HG03439 (cell line): ENCODE measurements around the gene AIM2.
"Not testable (repeated sequence)": the region's sequence is repeated elsewhere in the genome, so short reads cannot be mapped to it uniquely, and the experiment has no call there.

Experiments used
- ATAC-seq: cut with Tn5 transposase; IDR thresholded peaks from one replicate; pipeline ENCODE4 v1.9.1; 2021; ENCODE audit warnings: mild to moderate bottlenecking, moderate library complexity; ENCODE audit not compliant: unreplicated experiment

AIM2 gene, protein sequence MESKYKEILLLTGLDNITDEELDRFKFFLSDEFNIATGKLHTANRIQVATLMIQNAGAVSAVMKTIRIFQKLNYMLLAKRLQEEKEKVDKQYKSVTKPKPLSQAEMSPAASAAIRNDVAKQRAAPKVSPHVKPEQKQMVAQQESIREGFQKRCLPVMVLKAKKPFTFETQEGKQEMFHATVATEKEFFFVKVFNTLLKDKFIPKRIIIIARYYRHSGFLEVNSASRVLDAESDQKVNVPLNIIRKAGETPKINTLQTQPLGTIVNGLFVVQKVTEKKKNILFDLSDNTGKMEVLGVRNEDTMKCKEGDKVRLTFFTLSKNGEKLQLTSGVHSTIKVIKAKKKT

DNA sequence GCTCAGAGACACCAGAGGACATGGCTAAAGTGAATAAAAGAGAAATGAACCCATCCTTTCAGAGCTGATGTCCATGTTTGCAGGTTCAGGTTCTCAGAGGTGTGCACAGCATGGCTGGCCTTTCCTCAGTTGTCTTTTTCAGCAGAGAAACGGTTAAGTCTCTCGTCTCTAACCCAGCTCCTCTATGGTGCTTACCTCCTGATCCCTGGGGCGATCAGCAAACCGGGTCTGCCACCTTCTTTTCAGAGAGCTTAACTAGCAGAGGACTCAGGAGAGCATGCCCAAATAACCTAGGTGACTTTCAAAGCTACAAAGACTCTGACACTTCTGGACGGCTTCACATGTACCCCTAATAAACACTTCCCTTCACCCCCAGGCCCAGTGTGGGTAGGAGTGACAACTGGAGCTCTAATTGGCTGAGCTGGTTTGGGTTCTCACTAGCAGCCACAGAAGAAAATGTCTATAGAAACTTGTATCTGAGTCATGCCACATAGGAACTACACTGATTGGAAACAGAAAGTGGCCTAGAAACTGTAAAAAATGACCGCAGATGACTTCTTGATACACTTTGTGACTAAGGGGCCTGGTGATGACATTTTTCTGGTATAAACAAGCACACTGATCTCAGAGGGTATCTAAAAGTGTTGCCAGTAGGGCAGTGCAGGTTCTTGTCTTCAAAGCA lies at the start of gene AIM2:
TSS of gene AIM2 (minus strand) at position 329 of the 682 bp plus-strand sequence. CDS start 3,267 bp downstream, outside the sequence.
- peak; percentile 86 for ATAC-seq

DNA sequence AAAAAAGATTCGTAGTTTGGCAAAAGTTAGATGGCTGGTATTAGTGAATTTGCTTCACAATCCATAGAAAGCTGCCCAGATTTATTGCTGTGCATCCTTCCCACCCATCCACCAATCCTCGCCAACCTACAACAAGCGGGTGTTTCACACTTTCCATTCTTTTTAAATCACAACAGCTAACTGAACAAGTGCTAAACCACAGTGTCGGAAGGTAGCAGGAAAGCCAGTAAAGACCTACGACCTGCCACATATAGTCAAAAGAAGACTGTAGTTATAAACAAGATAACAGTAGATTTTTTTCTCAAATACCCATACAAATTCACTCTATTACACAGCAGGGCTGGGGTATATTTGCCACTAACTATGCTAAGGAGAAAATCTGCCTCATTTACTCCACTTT lies 47.0 kb upstream of the AIM2 start:
- ATAC-seq, result no peak

DNA sequence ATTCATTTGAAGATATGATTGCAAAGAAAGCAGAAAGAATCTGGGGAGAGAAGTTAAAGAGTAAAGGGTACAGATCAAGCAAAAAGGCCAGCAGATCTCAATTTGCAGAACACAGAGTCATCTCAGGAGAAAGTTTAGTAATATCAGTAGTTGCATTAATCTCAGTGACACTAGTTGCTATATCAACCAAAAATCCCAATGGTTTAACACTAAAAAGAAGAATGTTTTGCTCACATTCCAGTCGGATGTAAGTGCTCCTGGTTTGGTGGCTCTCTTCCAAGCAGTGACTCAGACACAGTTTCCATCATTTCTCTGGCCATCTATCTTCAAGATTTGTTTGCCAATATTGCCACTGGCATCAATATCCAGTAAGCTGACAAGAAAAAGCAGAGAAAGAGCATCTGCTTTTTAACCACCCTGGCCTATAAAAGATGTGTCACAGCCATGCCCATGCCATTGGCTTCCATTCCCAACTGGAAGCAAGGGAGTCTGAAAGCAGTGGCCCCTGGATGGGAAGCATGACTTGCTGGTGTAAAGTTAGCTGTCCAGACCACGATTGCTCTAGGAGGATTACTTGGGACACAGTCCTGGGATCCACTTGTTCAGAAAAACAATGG lies 45.5 kb upstream of the AIM2 start:
- ATAC-seq, result peak; percentile 93

DNA sequence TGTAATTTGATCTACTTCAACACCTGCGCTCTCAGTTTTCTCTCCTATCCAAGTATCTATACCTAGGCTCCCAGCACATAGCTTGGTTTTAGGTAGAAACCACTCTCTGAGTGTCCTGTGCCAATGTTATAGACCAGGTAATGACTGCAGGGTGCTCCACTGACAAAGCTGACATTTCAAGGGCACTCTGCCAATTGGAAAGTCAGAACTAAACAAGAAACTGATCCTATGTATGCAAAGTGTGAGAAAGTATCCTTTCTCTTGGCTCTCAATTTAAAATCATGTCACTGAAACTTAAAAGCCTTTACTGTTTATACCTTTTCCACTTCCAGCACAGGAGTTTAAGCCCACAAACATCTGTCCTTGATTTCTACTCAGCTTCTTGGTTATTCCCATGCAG lies 45.0 kb upstream of the AIM2 start:
- peak; percentile 51 for ATAC-seq

DNA sequence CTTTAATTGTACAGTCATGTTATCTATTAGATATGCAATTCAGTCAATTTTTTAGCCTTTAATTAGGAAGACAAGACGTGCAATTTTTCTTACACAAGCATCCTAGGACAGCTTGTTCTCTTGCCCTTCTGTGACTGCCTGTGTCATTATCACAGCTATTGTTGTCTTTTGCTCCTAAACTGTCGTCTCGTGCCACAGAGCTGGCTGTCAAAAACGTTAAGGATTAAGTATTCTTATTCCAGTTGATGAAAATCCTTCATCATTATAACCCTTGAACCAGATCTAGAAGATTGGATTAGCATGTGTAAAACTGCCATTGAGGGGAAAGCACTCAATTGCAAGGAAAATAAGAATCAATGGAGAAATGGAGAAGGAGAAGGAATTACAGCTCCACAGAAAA lies 43.8 kb upstream of the AIM2 start:
- no peak for ATAC-seq

DNA sequence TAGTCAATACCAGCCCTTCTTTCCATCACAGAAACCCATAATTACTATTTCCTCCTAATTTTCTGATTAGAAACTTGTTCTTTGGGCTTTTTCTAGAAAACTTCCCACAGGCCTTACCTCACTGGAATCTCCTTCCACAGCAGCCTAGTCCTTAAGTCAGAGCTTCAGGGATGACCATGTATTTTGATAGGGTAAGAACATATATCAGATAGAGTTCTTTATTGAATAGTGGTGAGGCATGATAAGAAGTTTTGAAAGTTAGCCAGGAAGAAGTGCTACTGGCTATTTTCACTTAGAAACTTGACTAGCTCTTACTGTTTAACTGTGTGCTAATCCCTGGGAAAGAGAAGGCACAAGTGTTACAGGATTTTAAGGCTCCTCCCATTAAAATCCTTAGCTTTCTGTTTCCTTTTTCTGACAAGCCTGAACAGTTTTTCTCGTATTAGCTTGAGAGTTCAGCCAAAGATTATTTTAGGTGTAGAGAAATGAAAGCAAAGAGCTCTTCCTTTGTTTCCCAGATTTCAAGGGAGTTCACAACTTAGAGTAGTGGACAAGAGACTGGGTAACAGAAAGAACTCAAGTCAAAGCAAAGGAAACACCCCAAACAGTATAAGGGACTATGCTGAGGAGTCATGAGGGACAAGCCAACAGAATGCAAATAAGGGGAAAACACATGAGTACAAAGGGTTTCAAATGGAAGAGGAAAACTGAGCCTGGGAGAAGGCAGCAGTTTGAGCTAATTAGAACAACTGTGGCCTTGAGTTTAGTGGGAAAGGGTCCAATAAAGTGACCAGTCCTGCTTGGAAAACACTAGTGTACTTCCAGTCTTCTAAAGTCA lies 37.2 kb upstream of the AIM2 start:
- ATAC-seq, result no peak

DNA sequence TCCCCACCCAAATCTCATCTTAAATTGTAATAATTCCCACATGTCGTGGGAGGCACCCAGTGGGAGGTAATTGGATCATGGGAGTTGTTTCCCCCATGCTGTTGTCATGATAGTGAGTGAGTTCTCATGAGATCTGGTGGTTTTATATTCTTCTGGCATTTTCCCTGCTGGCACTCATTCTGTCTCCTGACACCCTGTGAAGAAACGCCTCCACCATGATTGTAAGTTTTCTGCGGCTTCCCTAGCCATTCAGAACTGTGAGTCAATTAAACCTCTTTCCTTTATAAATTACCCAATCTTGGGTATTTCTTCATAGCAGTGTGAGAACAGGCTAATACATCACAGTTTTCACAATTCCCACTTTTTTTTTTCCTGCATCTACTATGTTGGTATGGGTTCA lies 26.5 kb upstream of the AIM2 start:
- not testable (repeated sequence) for ATAC-seq

DNA sequence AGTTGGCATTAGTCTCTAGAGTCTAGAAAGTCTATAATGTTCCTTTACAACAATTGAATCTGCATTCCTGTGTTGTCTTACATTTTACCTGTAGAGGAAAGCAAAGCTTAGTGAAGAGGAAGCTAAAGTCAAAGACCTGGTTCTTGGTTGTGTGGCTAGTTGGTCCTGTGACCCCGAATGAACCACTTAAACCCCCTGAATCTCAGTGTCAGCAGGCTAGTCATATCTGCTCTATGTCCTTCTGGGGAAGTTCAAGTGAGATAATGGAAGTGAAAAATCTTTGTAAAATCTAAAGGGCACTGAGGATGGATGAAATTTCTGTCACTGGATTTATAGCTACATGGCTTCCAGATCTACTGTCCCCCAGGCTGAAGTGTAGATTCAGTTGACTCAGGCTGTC lies 24.0 kb upstream of the AIM2 start:
- ATAC-seq, result no peak

DNA sequence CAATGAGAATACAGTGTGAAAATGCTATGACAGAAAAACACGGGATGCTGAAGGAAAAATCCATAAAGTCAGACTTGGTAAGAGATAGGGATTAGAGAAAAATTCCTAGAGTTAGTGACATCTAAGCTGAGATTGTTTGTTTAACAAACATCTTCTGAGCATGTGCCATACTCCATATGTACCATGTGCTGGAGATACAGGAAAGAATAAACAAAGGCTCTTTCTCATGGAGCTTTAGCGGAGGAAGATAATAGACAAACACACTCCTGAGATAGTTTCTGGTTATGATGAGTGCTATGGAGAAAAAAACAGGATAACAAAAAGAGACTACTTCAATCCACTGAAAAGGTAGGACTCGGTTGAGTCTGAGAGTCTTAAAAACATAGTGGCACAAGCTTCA lies 22.0 kb upstream of the AIM2 start:
- no peak for ATAC-seq

DNA sequence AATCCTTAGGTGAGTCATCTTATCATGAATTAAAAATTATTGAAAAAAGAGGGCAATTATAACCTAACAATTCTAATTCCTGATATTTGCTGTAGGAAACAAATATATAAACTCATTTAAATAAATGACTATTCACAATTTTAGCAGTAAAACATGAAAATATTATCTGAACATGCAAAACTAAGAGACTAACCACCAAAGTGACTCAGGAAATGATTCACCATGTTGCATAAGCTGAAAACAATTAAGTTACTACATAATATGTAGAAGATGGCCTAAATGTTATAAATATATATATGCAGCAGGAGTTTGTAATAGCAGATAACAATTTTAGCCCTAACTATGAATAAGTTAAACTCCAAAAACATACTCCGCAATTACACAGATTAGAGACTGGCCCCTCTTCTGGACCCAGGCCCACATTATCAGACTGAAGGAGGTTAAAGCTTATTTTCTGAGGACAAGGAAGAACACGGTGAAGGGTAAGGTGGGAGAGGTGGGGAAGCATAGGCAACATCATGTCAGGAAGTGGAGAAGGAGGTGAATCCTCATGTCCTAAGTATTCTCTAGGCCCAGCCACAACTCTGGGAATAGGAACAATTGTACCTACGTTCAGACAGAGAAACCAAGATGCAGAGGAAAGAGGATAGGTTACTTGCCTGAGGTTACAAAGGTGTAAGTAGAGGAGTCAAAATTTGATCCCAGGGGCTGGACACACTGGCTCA lies 15.6 kb upstream of the AIM2 start:
- ATAC-seq, result no peak

DNA sequence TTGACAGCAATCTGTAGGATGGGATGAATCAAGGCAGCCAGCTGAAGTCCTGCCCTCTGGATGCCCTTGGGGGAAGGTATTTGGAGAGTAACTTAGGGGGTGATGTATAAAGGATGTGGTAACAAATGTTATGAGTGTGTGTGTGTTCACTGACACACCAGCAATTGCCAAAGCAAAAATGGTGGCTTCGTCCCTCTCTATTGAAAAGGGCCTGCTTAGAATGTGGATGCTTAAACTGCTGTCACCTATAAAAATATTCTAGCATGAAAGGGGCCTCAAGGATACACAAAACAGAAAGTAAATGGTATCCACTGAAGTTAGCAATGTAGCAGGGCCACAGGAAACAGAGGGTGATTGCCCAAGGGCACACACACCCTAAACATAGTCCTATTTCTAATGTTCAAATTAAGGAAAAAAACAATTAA lies 15.1 kb upstream of the AIM2 start:
- no peak for ATAC-seq

DNA sequence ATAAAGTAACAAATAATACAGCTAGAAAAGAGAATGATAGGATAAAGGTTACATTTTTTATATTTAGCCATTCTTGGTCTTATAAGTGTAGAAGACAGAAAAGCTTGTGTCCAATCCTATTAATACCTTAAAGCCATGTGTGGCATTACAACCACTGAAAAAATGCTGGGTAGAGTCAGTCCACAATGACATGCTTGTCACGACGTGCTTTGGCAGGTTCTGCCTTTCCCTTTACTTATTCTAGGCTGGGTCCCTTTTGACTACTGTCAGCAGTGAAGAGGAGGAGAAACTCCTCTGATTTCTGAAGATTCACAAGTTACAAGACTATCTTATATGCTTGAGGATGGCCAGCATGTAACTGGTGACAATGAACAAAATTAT lies 14.6 kb upstream of the AIM2 start:
- no peak for ATAC-seq

DNA sequence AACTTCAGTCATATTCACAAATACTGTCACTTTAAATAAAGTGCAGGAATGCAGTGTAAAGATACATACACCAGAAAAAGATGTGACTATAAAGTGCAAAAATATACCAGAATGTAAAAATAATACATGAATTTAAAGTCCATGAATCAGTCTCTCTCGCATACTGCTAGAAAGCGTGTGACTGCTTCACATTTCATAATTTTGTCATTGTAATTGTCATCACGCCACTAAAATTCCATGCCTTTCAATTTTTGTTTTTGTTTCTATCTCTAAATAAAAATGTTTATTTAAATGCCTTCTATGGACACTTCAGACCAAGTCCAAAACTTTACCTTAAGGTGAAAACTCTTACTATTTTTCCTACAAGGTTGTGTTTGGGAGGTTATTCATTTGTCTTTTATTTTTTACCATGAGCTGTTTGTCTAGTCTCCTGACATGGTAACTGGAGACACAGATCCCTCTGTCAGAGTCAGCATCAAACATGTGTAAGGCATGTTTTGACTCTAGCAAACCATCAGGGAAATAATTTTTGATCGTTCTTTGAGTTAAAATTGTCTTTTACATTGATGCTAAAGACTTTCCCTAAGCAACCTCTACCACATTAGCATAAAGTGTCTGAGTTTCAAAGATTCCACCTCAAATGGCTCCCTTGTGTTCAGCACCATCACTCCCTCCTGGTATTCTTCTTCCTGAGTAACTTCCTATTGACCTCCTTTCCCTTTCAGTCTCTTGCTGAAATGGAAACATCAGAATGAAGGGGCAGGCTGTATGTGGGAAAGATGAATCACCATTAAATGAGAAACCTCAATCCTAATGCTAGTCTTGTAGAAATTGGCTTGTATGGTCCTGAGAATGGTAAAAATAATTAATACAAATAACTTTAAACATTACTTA lies 14.0 kb upstream of the AIM2 start:
- ATAC-seq, result no peak

DNA sequence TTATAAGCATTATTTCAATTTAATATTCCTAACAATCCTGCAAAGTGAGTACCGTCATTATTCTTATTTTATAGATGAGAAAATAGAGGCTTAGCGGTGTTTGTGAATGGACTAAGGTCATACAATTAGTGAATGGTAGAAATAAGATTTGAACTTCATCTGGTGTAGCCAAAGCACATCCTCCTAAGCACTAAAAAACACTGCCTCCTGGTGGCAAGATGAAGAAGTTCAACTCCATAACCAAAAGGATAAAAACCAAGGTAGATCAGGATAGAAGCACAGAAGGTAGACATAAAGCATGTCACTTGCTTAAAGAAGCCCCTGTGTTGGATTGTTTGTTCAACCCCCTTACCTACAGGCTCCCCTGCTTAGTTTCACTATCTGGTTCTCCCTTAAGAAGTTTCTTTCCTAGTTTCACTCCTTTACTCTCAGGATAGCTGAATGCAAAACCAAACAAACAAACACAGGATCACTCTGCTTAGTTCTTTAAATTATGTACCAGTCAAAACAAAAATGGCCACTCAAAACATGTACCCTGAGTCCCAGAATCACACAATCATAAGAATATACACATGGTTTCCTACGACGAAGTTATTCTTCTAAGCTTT lies 12.7 kb upstream of the AIM2 start:
- ATAC-seq, result no peak

DNA sequence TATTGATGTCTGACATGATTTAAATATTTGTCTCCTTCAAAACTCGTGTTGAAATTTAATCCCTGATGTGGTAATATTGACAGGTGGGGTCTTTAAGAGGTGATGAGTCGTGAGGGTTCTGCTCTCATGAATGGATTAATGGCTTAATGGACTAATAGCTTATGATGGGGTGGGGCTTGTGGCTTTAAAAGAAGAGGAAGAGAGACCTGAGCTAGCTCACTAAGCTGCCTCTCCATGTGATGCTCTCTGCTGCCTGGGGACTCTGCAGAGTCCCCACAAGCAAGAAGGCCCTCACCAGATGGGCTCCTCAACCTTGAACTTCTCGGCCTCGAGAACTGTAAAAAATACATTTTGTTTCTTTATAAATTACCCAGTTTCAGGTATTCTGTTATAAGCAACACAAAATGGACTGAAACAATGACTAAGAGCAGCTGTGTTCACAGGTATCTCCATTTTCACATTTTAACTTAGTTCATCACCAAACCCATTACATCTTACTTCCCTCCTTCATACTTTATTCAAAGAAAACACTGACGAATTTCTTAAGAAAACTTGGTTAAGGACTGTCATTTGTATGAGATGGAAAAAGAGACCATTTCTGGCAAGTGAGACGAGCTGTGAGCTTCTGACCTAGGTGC lies 12.1 kb upstream of the AIM2 start:
- ATAC-seq, result no peak

DNA sequence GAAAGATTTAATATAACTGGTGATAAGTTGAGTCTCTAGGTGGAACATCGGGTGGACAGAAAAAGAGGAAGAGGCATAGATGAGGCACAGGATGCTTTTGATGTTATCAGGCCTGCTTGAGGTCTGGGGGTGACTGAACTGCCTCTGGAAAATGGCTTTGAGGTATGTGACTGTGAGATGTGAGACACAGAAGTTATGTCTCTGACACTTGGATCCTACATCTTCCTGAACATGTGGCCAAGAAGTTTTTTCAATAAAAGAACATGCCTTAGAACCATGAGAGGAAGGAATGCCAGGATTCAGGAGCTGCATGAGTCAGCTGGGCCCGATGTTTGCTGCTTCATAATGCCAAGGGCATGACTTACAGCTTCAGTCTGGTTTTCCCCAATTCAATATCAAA lies 11.5 kb upstream of the AIM2 start:
- no peak for ATAC-seq

DNA sequence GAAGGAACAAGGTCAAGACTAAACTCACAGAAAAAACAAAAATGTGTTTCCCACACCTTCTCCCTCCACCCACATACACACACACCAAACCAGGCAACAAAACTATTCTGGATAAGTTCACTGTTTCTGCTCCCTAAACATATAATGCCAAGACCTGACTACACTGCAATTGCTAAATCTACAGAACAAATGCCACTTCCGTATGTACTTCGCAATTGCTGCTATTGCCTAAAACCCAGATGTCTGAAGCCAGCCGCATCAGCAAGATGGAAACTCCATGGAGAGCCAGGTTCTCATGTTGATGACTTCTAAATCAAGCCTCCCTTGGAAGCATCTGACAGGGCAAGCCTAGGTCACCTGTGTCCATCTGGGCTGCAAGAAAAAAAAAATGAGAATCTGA lies 8.3 kb upstream of the AIM2 start:
- ATAC-seq, result no peak

DNA sequence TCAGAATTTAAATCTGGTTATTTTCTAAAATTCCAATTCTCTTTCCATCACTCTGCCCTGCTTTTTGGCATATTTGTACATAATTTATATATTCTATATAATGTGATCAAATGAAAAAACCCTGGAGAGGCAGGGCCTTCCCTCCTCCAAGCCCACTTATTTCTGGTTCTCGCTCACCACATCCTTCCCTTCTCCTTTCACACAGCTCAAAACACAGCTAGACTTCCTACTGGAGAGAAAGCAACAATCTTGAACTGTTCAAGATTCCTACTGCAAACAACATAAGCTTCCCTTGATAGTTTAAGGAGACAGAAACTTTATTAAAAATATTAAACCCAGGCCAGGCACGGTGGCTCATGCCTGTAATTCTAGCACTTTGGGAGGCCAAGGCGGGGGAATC lies 7.6 kb upstream of the AIM2 start:
- no peak for ATAC-seq

DNA sequence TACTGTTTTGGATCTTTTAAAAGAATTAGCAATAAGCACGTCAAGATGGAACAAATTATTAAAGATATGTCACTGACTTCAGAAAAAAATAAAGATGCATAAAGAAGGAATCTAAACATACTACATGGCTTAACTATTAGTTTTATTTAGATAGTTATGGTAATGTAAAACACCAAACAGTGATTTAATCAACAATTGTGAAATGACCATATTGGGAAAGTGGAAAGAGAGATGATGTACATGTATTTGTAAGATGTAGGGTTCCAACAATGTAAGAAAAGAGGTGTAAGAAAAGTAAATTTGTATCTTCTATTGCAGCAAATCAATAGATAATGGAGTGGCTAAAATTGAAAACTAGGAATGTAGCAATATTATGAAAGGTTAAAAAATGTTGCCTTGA lies 6.4 kb upstream of the AIM2 start:
- ATAC-seq, result no peak
